Thyroid gland (tissue), 4 donors: ENCODE measurements around the gene RNF224. TPM values are rescaled to one million over a fixed set of nuclear protein-coding genes. Genes with fewer than 3 reads are reported as not detected.

Experiments used
- DNase-seq, 2 donors: peaks; one replicate each; pipeline ENCODE4 v3.0.0-alpha.2; 2019
- H3K27ac ChIP-seq, 3 donors: fragments of 200-600 bp; sonication (generic); 1 replicate in 2 of 3; 2 replicates in 1 of 3; pipeline ENCODE4 v1.5.1; 2016 to 2019; ENCODE audit warnings: mild to moderate bottlenecking in 1 of 3, moderate library complexity in 1 of 3
- H3K27me3 ChIP-seq: fragments of 200-600 bp; sonication (generic); one replicate; pipeline ENCODE4 v1.5.1; 2019
- H3K36me3 ChIP-seq, 2 donors: fragments of 200-600 bp; sonication (generic); one replicate each; pipeline ENCODE4 v1.5.1; 2016 to 2019
- H3K4me1 ChIP-seq, 2 donors: fragments of 200-600 bp; sonication (generic); one replicate each; pipeline ENCODE4 v1.5.1; 2017 to 2019
- H3K4me3 ChIP-seq, 3 donors: fragments of 200-600 bp; sonication (generic); replicated peaks in 1 of 3; 1 replicate in 2 of 3; 2 replicates in 1 of 3; pipeline ENCODE4 v1.5.1; 2016; ENCODE audit warnings: mild to moderate bottlenecking in 1 of 3
- H3K9me3 ChIP-seq: fragments of 200-600 bp; sonication (generic); one replicate; pipeline ENCODE4 v1.5.1; 2017
- CTCF ChIP-seq, 6 experiments: fragments of 200-600 bp in 3 of 6; fragments of 450-650 bp in 3 of 6; sonication (generic) in 3 of 6; IDR thresholded peaks; one replicate each; pipeline ENCODE4 v1.5.1; 2016 to 2019; ENCODE audit warnings: antibody characterized with exemption in 6 of 6, mild to moderate bottlenecking in 2 of 6, inconsistent platforms in 1 of 6, moderate library complexity in 1 of 6
- POLR2A ChIP-seq, 2 donors: fragments of 450-650 bp; IDR thresholded peaks; one replicate each; pipeline ENCODE4 v1.6.1; 2017; ENCODE audit warnings: antibody characterized with exemption in 2 of 2, mild to moderate bottlenecking in 2 of 2, moderate library complexity in 1 of 2
- whole genome bisulfite sequencing, 2 donors: methylation state at CpG; one replicate each; pipeline ENCODE4 v1.1.5; 2017; 5-methylcytosine and 5-hydroxymethylcytosine counted together
- intact Hi-C: fragments of 100-400 bp; cut with DNase I; formaldehyde crosslinking; loops from one replicate; pipeline ENCODE4 v1.15.1; 2023
- total RNA-seq, 4 donors: library from RNA; depleted of rRNA; stranded (reverse); fragments of >200 nt; gene quantifications; one replicate each; pipeline ENCODE4 v1.2.3, GENCODE V29; 2016

RNF224 gene
- total RNA-seq, 4 donors from 2014 or later, result 0.33 to 0.81 TPM; not detected in 2

GRCh38 chr9:137227853-137228505, 677 bp downstream of the RNF224 start:
- DNase-seq, result no peak
- Histone ChIP-seq H3K27me3 (no peaks in the 10 kb centered on the region), H3K9me3 (no peaks in the 10 kb centered on the region), H3K27ac (peak overlapping the region in 1 of 3 donors; percentile 87), H3K4me3 (no peak overlapping the region), H3K36me3 (no peaks in the 10 kb centered on the region), H3K4me1 (peaks cover 24 to 35% of the 10 kb centered on the region in 2 donors)
- 12 to 23% methylated on average over 9 of the region's 18 CpGs for WGBS, 2 donors
- intact Hi-C loops, result loop anchor here (5.0 kb wide), 1 partner anchor 41 kb away; the partner anchor contains the start of genes ANAPC2 and SSNA1
- no peak for TF ChIP-seq POLR2A (IDR thresholded peaks at IDR 0.05)
- TF ChIP-seq CTCF (IDR thresholded peaks at IDR 0.05), result no peak

GRCh38 chr9:137228506-137228967, 1.2 kb downstream of the RNF224 start:
- Histone ChIP-seq H3K36me3 (no peaks in the 10 kb centered on the region), H3K4me3 (no peak overlapping the region), H3K27me3 (no peaks in the 10 kb centered on the region), H3K27ac (no peak overlapping the region), H3K4me1 (peaks cover 23 to 34% of the 10 kb centered on the region in 2 donors), H3K9me3 (no peaks in the 10 kb centered on the region)
- intact Hi-C loops, result loop anchor here (5.0 kb wide), 1 partner anchor 41 kb away; the partner anchor contains the start of genes ANAPC2 and SSNA1
- DNase-seq, result no peak
- no peak for TF ChIP-seq POLR2A (IDR thresholded peaks at IDR 0.05)
- no peak for TF ChIP-seq CTCF (IDR thresholded peaks at IDR 0.05)
- WGBS, 2 donors, result 68 to 79% methylated on average over 14 to 19 of the region's 29 CpGs

- Histone ChIP-seq H3K36me3 (no peaks in the 10 kb centered on the region), H3K9me3 (no peaks in the 10 kb centered on the region), H3K4me3 (no peak overlapping the region), H3K27ac (no peak overlapping the region), H3K4me1 (peaks cover 18 to 30% of the 10 kb centered on the region in 2 donors), H3K27me3 (no peaks in the 10 kb centered on the region)
- TF ChIP-seq POLR2A (IDR thresholded peaks at IDR 0.05), result no peak
- no peak for DNase-seq
- intact Hi-C loops, result loop anchor here (5.0 kb wide), 1 partner anchor 42 kb away; the partner anchor contains the start of genes ANAPC2 and SSNA1
- 67 to 68% methylated on average over 11 to 17 of the region's 27 CpGs for WGBS, 2 donors
These were observed 1.9 kb downstream of the RNF224 start for GRCh38 chr9:137228968-137229896.

- no peak overlapping the region for H3K27ac ChIP-seq
- intact Hi-C loops, result loop anchor here (5.0 kb wide), 2 partner anchors 43 to 113 kb away; partner anchors contain the start of genes ANAPC2 and SSNA1
- H3K9me3 ChIP-seq, result no peaks in the 10 kb centered on the region
- H3K27me3 ChIP-seq, result no peaks in the 10 kb centered on the region
- no peak for TF ChIP-seq POLR2A (IDR thresholded peaks at IDR 0.05)
- peaks cover 18 to 26% of the 10 kb centered on the region in 2 donors for H3K4me1 ChIP-seq
- WGBS, 2 donors, result 50 to 71% methylated on average over 9 to 14 of the region's 31 CpGs
- no peak for DNase-seq
- H3K36me3 ChIP-seq, result no peaks in the 10 kb centered on the region
- no peak overlapping the region for H3K4me3 ChIP-seq
These were observed 2.8 kb downstream of the RNF224 start for GRCh38 chr9:137229903-137230704.

- DNase-seq, result no peak
- intact Hi-C loops, result loop anchor here (5.0 kb wide), 1 partner anchor 114 kb away; no protein-coding TSS in a partner anchor
- Histone ChIP-seq H3K27ac (no peak within 1 kb of the TSS), H3K9me3 (no peaks in the 10 kb centered on the region), H3K4me1 (peaks cover 18 to 26% of the 10 kb centered on the region in 2 donors), H3K27me3 (no peaks in the 10 kb centered on the region), H3K4me3 (no peak within 1 kb of the TSS), H3K36me3 (no peaks in the 10 kb centered on the region)
- WGBS, 2 donors, result 79 to 85% methylated on average over 5 to 12 of the region's 14 CpGs
- no peak for TF ChIP-seq CTCF (IDR thresholded peaks at IDR 0.05)
- TF ChIP-seq POLR2A (IDR thresholded peaks at IDR 0.05), result no peak
These were observed 3.5 kb downstream of the RNF224 start, which contains the start of gene SLC34A3 for GRCh38 chr9:137230705-137231371. TSS of gene SLC34A3 (plus strand) at chr9:137230901. CDS start at chr9:137231703, 802 bp downstream.
